Activated CD8-positive, alpha-beta T cell treated with anti-CD3 and anti-CD28 coated beads for 36 hours (primary cell): ENCODE data around the gene CDO1. TPM values are rescaled to one million over a fixed set of nuclear protein-coding genes. Genes with fewer than 3 reads are reported as not detected.

ENCODE experiments used
- ATAC-seq: fragments of 200-7000 bp; cut with Tn5 transposase; one replicate; pipeline ENCODE4 v1.10.0; 2021; ENCODE audit warnings: mild to moderate bottlenecking, moderate library complexity
- CTCF ChIA-PET: fragments of 350-600 bp; sonication (Branson Sonifier 250); formaldehyde crosslinking; loops from one replicate; lab custom pipeline; 2021; ENCODE audit warnings: antibody characterized with exemption; lab: Charles Lee
- POLR2A ChIA-PET: fragments of 350-600 bp; sonication (Branson Sonifier 250); formaldehyde crosslinking; loops from one replicate; lab custom pipeline; 2021; ENCODE audit warnings: antibody characterized with exemption; lab: Charles Lee
- DNase-seq: peaks from one replicate; pipeline ENCODE4 v3.0.0-alpha.2; 2020
- H3K27ac Mint-ChIP-seq: one replicate; pipeline ENCODE4 v1.8.0; 2021; ENCODE audit warnings: mild to moderate bottlenecking, mixed read lengths
- H3K27me3 Mint-ChIP-seq: one replicate; pipeline ENCODE4 v1.8.0; 2021; ENCODE audit warnings: mixed read lengths
- H3K36me3 Mint-ChIP-seq: one replicate; pipeline ENCODE4 v1.8.0; 2021; ENCODE audit warnings: low read depth, mixed read lengths
- H3K4me1 Mint-ChIP-seq: one replicate; pipeline ENCODE4 v1.8.0; 2021; ENCODE audit warnings: low read depth, mixed read lengths
- H3K4me3 Mint-ChIP-seq: one replicate; pipeline ENCODE4 v1.8.0; 2021; ENCODE audit warnings: mild to moderate bottlenecking, moderate library complexity, mixed read lengths
- H3K9me3 Mint-ChIP-seq: one replicate; pipeline ENCODE4 v1.8.0; 2021; ENCODE audit warnings: mixed read lengths
- CTCF ChIP-seq: fragments of 200-600 bp; IDR thresholded peaks from one replicate; pipeline ENCODE4 v1.8.0; 2022; ENCODE audit warnings: antibody characterized with exemption, mild to moderate bottlenecking
- intact Hi-C: fragments of 100-400 bp; cut with micrococcal nuclease; formaldehyde crosslinking; loops from one replicate; pipeline ENCODE4 v1.10.0; 2022
- total RNA-seq, 2 experiments: library from RNA; stranded (reverse); gene quantifications; one replicate each; pipeline ENCODE4 v1.2.3, GENCODE V29; 2021

CDO1 gene
- total RNA-seq, 2 experiments from 2014 or later: 0.18 to 0.22 TPM

GRCh38 chr5:115798252-115798651 lies 18.2 kb downstream of the CDO1 start:
- no peak overlapping the region for H3K27ac Mint-ChIP-seq
- ATAC-seq: no peak
- CTCF ChIA-PET: interaction anchor here (1.3 to 1.6 kb wide), 2 partner anchors 8 to 25 kb away, joined by 3 to 4 read pairs; no protein-coding TSS in a partner anchor
- intact Hi-C loops: no loop called here
- TF ChIP-seq CTCF: no peak
- H3K4me1 Mint-ChIP-seq: no peaks in the 10 kb centered on the region
- H3K36me3 Mint-ChIP-seq: no peaks in the 10 kb centered on the region
- H3K4me3 Mint-ChIP-seq: no peak overlapping the region
- no peak for DNase-seq
- H3K9me3 Mint-ChIP-seq: no peaks in the 10 kb centered on the region
- POLR2A ChIA-PET: no interaction called here
- H3K27me3 Mint-ChIP-seq: peaks cover 14% of the 10 kb centered on the region

- DNase-seq (no peak), ATAC-seq (no peak)
- intact Hi-C loops: no loop called here
- H3K27ac Mint-ChIP-seq: no peak overlapping the region
- no peaks in the 10 kb centered on the region for H3K9me3 Mint-ChIP-seq
- POLR2A ChIA-PET: interaction anchor here (0.5 kb wide), 1 partner anchor 726 kb away, joined by 3 read pairs; no protein-coding TSS in a partner anchor
- CTCF ChIA-PET: no interaction called here
- H3K27me3 Mint-ChIP-seq: peaks cover 24% of the 10 kb centered on the region
- TF ChIP-seq CTCF: no peak
- H3K4me3 Mint-ChIP-seq: no peak overlapping the region
- H3K36me3 Mint-ChIP-seq: no peaks in the 10 kb centered on the region
- H3K4me1 Mint-ChIP-seq: no peaks in the 10 kb centered on the region
Observed at GRCh38 chr5:115796656-115797055, 19.8 kb downstream of the CDO1 start.

- DNase-seq: no peak
- no peak overlapping the region for H3K27ac Mint-ChIP-seq
- H3K36me3 Mint-ChIP-seq: no peaks in the 10 kb centered on the region
- H3K4me3 Mint-ChIP-seq: no peak overlapping the region
- TF ChIP-seq CTCF: no peak
- peaks cover 30% of the 10 kb centered on the region for H3K27me3 Mint-ChIP-seq
- CTCF ChIA-PET: interaction anchor here (1.0 kb wide), 1 partner anchor 23 kb away, joined by 3 read pairs; no protein-coding TSS in a partner anchor
- intact Hi-C loops: no loop called here
- H3K4me1 Mint-ChIP-seq: no peaks in the 10 kb centered on the region
- no peaks in the 10 kb centered on the region for H3K9me3 Mint-ChIP-seq
- ATAC-seq: no peak
- POLR2A ChIA-PET: no interaction called here
Observed at GRCh38 chr5:115795700-115796099, 20.8 kb downstream of the CDO1 start.

- intact Hi-C loops: no loop called here
- no peak for ATAC-seq
- CTCF ChIA-PET: no interaction called here
Observed at GRCh38 chr5:115788440-115788839, 28.0 kb downstream of the CDO1 start.

GRCh38 chr5:115787426-115787825 lies 29.0 kb downstream of the CDO1 start:
- POLR2A ChIA-PET: no interaction called here
- no peak for DNase-seq
- no peaks in the 10 kb centered on the region for H3K36me3 Mint-ChIP-seq
- no peak overlapping the region for H3K27ac Mint-ChIP-seq
- no peak for TF ChIP-seq CTCF
- H3K4me1 Mint-ChIP-seq: no peaks in the 10 kb centered on the region
- no peak overlapping the region for H3K4me3 Mint-ChIP-seq
- CTCF ChIA-PET: no interaction called here
- peaks cover 41% of the 10 kb centered on the region for H3K27me3 Mint-ChIP-seq
- H3K9me3 Mint-ChIP-seq: no peaks in the 10 kb centered on the region
- no peak for ATAC-seq
- intact Hi-C loops: no loop called here

More at GRCh38 chr5:115788440-115788839, 28.0 kb downstream of the CDO1 start:
- no peak for TF ChIP-seq CTCF
- no peak overlapping the region for H3K4me3 Mint-ChIP-seq
- no peaks in the 10 kb centered on the region for H3K4me1 Mint-ChIP-seq
- POLR2A ChIA-PET: no interaction called here
- DNase-seq: no peak
- peaks cover 50% of the 10 kb centered on the region for H3K27me3 Mint-ChIP-seq
- no peaks in the 10 kb centered on the region for H3K9me3 Mint-ChIP-seq
- no peak overlapping the region for H3K27ac Mint-ChIP-seq
- H3K36me3 Mint-ChIP-seq: no peaks in the 10 kb centered on the region
